C4-2B (cell line): ENCODE data around the gene GOLGB1.

Experiments
- H3K27ac ChIP-seq: fragments of 450-650 bp; 2 replicates; pipeline ENCODE4 v1.5.1; 2017
- ZFX ChIP-seq: fragments of 450-650 bp; IDR thresholded peaks from 2 replicates; pipeline ENCODE4 v1.6.1; 2017
- TF ChIP-seq, protein P1 (sequence below): fragments of 450-650 bp; conservative IDR thresholded peaks from 2 replicates; pipeline ENCODE4 v1.5.1; 2017; ENCODE audit warnings: mild to moderate bottlenecking

GOLGB1 gene

DNA sequence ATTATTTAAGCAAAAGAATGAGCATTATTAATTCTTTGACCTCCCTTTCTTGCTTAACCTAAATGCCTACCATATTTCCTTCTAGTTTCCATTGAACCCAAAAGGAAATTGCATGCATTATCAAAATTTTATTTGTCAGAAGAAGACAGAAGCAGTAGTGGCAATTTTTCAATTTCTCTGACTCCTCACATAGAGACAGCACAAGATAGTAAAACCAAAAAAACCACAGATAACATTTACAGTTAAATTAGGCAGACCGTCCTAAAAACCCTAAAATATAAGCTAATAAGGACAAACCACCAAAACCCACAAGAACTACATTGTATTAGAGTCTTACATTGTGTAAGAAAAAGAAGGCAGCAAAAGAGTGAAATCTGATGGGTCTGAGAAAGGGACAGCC lies 27.1 kb downstream of the GOLGB1 start:
- no peak for TF ChIP-seq ZFX
- TF ChIP-seq, protein P1, sequence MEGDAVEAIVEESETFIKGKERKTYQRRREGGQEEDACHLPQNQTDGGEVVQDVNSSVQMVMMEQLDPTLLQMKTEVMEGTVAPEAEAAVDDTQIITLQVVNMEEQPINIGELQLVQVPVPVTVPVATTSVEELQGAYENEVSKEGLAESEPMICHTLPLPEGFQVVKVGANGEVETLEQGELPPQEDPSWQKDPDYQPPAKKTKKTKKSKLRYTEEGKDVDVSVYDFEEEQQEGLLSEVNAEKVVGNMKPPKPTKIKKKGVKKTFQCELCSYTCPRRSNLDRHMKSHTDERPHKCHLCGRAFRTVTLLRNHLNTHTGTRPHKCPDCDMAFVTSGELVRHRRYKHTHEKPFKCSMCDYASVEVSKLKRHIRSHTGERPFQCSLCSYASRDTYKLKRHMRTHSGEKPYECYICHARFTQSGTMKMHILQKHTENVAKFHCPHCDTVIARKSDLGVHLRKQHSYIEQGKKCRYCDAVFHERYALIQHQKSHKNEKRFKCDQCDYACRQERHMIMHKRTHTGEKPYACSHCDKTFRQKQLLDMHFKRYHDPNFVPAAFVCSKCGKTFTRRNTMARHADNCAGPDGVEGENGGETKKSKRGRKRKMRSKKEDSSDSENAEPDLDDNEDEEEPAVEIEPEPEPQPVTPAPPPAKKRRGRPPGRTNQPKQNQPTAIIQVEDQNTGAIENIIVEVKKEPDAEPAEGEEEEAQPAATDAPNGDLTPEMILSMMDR = no peak

DNA sequence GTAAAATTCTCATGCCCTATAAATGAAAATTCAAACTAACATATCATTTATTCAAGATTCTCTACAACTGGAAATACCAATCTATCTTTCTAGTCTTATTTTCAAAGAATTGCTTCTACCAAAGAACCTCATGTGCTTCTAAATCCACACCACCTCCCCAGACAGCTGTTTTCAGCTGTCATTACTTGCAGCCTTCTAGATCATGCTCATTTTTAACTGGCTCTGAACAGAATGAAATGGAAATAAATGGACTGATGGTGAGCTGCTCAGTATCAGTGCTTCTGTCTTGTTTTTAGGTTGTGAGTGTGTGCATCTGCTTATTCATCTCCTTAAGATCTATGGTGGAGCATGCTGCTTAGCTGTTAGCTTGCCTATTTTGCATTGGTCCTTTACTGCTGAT lies 29.4 kb downstream of the GOLGB1 start:
- H3K27ac ChIP-seq = no peak overlapping the region
- TF ChIP-seq ZFX = no peak
- TF ChIP-seq, protein P1 = no peak

More for the DNA sequence above, 27.1 kb downstream of the GOLGB1 start:
- H3K27ac ChIP-seq = no peak overlapping the region

DNA sequence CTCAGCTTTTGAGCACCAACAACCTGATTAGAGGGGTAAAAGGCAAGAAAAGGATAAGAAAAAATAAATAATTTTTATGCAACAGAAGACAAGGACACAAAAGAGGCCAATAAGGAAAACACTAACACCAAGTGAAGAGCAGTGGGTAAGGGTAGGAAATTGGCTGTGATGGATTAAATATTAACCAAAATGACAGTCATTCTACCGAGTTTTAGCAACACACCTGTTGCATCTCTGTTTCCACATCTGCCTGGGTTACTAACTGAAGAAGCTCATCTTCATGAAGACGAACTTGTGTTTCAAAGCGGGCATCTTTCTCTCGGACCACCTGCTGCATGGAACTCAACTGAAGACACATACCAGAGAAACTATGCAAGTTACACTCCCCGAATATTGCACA lies 30.1 kb downstream of the GOLGB1 start:
- H3K27ac ChIP-seq = no peak overlapping the region
- TF ChIP-seq, protein P1 = no peak
- TF ChIP-seq ZFX = no peak

DNA sequence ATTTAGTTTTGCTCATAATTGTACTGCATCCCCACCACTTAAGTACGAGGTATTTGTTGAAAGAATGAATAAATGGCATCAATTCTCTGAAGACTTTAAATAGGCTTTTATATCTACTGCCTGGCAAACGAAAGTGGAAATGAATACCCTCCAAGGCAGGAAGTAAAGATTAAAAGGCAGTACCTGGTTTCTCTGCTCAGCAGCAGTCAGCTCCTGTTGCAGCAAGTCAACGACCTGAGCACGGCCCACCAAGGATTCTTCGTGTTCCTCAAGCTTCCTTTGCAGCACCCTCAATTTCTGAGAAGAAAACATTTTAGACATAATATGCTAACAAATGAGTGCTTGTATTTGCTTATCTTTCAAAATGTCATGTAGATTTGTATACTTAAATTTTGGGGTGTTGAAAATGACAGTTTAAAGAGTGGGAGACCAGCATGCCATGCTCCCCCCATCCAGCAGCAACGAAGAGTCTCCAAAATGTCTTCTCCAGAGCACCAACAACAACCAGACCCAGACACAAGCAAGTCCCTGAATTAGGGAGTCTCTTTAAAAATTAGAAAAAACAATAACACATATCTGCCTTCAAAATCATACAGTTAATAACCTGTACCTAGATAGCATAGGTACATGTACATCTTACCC lies 31.2 kb downstream of the GOLGB1 start:
- TF ChIP-seq, protein P1 = no peak
- TF ChIP-seq ZFX = no peak
- no peak overlapping the region for H3K27ac ChIP-seq

DNA sequence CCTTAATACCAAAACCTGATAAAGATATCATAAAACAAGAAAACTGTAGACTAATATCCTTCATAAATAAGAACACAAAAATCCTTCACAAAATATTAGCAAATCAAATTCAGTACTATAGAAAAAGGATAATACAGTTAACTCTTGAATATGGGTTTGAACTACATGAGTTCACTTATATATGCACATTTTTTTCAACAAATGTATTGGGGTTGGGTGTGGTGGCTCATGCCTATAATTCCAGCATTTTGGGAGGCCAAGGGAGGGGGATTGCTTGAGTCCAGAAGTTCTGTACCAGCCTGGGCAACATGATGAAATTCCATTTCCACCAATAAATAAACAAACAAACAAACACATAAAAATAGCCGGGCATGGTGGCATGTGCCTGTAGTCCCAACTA lies 39.2 kb downstream of the GOLGB1 start:
- TF ChIP-seq, protein P1 = no peak
- TF ChIP-seq ZFX = no peak
- no peak overlapping the region for H3K27ac ChIP-seq

DNA sequence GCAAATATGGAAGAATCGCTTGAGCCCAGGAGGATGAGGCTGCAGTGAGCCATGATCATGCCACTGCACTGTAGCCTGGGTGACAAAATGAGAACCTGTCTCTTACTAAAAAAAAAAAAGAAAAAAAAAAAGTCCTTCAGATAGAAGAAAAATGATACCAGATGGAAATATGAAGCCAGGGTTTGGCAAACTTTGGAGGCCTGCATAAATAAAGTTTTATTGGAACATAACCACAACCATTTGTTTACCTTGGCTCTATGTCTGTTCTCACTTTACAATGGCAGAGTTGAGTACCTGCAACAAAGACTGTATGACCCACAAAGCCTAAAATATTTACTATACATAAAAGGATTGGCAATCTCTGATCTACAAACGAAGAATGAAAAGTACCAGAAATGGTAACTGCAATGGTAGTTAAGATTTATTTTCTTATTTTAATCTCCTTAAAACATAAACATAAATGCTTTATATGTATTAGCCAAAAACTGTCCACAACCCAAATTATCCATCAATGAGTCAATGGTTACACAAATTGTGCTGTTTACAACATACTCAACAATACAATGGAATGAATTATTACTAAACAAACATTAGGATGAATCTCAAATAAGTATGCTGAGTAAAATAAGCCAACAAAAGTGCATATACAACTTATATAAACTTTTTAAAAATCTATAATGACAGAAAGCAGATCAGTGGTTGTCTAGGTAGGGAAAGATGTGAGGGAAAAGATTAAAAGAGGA lies 41.8 kb downstream of the GOLGB1 start:
- H3K27ac ChIP-seq = peak overlapping the region; percentile 40
- TF ChIP-seq, protein P1 = no peak
- TF ChIP-seq ZFX = no peak

DNA sequence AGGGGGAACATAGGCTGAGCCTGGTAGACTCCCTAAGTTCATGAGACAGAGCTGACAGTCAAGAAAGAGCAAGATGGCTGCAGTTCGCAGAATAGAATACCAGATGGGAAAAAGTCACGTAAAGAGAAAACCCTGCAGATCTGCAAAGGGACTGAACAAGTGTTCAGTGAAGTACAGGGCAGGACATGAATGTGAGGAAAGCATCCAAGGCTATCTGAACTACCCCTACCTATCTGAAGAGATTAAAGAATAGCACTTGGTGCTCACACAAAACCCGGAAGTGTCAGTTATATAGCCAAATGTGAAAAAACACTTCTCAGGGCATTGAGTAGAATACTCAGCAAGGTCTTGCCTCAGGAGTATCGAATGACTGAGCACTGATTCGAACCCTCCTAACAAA lies 44.0 kb downstream of the GOLGB1 start:
- TF ChIP-seq, protein P1 = no peak
- TF ChIP-seq ZFX = no peak
- H3K27ac ChIP-seq = no peak overlapping the region
